ENCODE measurements around the gene TTLL8.

GRCh38 chr22:50014655-50015401, 43.3 kb downstream of the TTLL8 start:
- TF ChIP-seq CTCF (conservative IDR thresholded peaks at IDR 0.05; ENCODE audit: low read depth, low read length): no peak
- TF ChIP-seq EZH2phosphoT487 (IDR thresholded peaks at IDR 0.05; ENCODE audit: borderline replicate concordance, low read length): no peak
- no peak for TF ChIP-seq EZH2 (IDR thresholded peaks at IDR 0.05; ENCODE audit: low read length, unreplicated experiment)

Data from PC-3 (cell line).